GM18861 (cell line): Measurements from ENCODE around the gene EXT2.

Experiments used
- ATAC-seq: cut with Tn5 transposase; IDR thresholded peaks from one replicate; pipeline ENCODE4 v1.9.1; 2021; ENCODE audit not compliant: unreplicated experiment

EXT2 gene

DNA sequence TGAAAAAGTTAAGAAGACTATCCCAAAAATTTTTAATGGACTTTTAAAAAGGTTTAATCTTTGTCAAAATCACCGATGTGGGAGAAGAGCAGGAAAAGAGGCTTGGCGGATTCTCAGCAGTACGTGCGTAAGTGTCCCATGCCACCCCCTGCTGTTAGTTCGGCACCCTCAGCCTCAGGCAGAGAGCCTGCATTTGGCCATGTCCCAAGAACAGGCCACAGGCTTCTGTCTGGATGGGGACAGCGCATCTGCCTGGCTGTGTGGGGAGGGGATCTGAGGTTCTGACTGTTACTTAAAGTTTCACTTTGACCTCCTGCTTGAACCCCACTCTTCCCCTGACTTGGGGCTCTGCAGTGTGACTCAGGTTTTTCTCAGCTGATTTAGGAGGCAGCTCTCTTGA, 35.3 kb downstream of the EXT2 start:
- ATAC-seq = no peak

DNA sequence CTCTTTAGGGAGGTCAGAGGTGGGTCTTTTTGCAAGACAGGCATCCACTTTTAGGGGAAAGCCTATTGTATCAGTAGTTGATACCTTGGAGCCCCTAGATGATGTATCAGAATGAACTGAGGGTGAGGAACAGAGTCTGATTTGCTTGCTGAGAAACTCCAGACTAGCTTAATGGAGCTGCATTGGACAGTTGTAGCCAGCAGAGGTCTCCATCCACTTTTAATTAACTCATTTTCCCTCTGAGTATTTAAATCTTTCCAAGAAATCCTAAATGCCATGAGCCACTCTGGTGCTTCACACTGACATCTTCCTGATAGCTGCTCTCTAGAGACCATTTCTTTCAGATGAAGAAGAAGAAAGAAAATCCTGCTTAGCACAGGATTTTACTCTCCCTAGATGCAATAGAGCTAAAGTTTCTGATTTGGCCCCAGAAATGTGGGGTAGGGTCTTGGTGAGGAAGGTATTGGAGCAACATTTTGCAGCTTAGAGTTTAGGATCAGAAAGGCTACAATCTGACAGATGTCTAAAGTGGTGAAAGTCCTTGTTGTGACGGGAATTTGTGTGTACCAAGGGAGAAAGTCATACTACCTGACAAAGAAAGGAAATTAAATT, 38.0 kb downstream of the EXT2 start:
- ATAC-seq = no peak

GRCh38 chr11:44134625-44135024, 39.1 kb downstream of the EXT2 start:
- no peak for ATAC-seq

DNA sequence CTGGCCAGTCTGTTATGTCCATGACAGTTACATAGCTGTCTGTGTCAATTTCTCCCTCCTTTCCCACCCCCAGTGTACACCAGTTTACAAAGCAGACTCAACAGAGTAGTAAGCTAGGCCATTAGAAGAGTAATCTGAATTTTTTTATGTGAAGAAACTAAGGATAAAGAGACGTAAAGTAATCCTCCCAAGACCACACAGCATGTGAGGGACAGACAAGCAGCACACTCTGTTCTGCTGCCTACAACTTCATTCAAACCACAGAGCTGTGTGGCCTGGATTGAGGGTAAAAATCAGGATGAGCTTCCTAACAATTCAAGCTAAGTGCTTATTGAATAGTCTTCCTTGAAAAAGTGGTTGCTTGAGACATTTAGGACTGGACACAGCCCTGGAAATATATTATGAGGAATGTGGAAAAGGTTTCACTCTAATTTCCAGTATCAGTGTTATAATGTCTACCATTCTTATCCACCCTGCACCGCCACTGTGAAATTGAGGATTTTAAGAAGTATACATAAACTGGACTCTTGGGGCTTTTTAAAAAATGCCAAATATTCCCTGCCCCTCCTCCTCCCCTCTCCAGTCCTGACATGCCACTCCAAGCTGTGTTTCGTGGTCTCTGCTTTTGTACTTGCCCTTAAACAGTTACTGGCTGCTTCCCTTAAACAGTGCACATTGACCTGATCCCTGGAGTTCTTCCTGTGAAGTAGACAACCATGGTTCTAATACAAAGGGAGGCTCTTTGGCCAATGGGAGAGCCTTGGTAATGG, 40.9 kb downstream of the EXT2 start:
- ATAC-seq = no peak

- ATAC-seq = no peak
Measured at GRCh38 chr11:44137057-44137456, 41.6 kb downstream of the EXT2 start.

GRCh38 chr11:44138286-44138685, 42.8 kb downstream of the EXT2 start:
- no peak for ATAC-seq

DNA sequence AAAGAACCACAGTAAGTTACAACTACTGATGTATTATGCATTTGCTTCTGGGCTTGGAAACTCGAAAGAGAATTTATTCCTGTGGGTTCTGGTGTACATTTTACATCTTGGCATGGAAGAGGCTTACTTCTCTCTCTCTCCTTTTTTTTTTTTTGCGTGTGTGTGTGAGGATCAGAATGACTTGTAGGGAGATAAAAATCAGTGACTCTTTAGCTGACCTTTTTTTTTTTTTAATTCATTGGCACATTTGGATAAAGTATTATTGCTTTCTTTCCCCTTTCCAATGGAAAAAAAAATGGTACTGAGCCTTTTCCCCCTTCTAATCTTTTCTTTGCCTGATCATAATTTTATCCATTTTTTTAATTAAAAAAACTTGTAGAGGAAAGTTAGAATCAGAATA, 43.5 kb downstream of the EXT2 start:
- no peak for ATAC-seq

DNA sequence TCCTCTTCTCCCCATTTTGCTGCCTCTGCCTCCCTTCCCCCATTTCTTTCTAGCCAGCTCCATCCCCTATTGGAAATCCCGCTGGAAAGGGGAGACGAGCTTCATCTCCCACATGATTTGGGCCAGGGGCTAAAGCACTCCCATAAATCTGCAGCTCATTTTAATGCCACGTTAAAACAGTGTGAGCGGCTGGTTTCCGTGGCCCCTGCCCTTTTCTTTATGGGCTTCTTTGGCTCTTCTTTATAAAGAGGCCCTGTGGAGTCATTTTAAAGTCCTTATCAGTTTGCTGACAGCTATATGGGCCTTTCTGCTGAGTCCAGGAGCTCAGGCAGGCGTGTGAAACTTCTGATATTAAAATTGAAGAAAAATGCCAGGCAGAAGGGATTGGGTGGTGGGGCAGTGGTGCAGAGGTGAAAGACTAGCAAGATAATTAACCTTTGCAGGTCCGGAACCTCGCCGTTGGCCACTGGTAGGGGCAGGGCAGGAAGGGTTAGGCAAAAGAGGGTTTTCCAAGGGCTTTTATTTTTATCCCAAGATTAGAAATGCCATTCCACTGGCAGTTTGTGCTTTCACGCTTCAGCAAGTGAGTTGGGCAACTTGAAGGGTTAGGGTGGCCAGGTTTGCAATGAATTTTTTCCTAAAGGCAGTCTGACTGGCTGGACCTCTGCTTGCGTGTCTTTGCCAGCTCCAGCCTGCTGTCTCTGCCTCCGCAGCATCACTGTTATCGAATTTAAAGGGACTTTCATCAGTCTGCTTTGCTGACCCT, 44.3 kb downstream of the EXT2 start:
- ATAC-seq = no peak

- no peak for ATAC-seq
Measured at GRCh38 chr11:44140372-44140771, 44.9 kb downstream of the EXT2 start.

DNA sequence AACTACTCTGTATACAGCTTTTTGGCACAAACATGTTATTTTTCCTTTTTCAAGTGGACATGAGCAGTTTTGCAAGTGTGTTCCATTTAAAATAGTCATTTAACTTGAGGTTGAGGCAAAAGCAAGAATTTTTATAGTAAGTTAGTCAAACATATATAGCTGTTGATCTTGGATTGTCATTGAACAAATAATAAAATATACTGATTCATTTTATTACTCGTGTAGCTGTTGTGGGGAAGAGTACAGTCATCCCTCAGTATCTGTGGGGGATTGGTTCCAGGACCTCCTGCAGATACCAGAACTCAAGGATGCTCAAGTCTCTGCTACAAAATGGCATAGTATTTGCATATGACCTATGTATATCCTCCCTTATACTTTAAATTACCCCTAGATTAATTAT, 45.3 kb downstream of the EXT2 start:
- ATAC-seq = no peak

- ATAC-seq = no peak
Measured at GRCh38 chr11:44143987-44144909, 48.8 kb downstream of the EXT2 start.

- ATAC-seq = no peak
Measured at GRCh38 chr11:44145011-44145775, 49.7 kb downstream of the EXT2 start.

GRCh38 chr11:44146931-44147330, 51.5 kb downstream of the EXT2 start:
- no peak for ATAC-seq

DNA sequence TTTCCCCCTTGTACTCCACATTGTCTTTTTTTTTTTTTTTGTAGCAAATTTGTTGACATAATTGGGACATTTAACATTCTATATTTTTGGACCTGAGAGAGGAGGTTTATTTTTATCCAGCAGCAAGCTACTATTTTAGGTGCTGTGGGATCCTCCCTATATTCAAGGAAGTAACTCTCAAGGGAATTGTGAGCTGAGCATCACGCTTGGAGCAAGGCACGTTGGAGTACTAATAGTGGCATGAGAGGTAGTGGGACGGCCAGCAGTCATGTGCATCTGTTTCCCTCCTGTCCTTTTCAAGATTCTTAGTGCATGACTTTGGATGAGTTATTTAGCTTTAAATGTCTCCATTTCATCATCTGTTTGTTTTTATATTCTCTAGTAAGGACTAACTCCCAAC, 52.3 kb downstream of the EXT2 start:
- no peak for ATAC-seq

GRCh38 chr11:44149651-44150050, 54.2 kb downstream of the EXT2 start:
- ATAC-seq = no peak

GRCh38 chr11:44150401-44150800, 54.9 kb downstream of the EXT2 start:
- no peak for ATAC-seq

DNA sequence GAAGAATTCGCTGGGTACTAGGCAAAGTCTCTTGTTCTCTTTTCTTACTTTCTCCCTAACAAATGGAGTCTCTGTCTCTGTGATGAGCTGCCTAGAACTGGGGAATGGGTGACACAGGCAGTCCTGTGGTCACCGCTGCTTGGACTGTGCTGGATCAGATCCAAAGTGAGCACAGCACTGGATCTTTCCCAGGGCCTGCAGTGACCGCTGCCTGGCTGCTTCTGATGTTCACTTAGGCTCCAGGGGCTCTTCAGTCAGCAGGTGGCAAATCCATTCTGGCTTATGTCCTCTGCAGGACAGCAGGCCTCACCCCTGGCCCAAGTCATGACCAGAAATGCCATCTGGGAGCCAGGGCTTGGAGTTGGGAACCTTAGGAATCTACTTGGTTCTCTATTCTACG, 61.5 kb downstream of the EXT2 start:
- no peak for ATAC-seq

GRCh38 chr11:44158384-44158783, 62.9 kb downstream of the EXT2 start:
- no peak for ATAC-seq

GRCh38 chr11:44159848-44160721, 64.6 kb downstream of the EXT2 start:
- no peak for ATAC-seq
